ENCODE results near the gene CGN.
"Not testable (repeated sequence)": the region's sequence is repeated elsewhere in the genome, so short reads cannot be mapped to it uniquely, and the experiment has no call there.

The CGN gene

GRCh38 chr1:151501474-151501873 is 9.7 kb upstream of the CGN start:
- no peak for DNase-seq

GRCh38 chr1:151502035-151502700 is 9.0 kb upstream of the CGN start:
- DNase-seq = no peak

GRCh38 chr1:151502859-151503780 is 8.1 kb upstream of the CGN start:
- no peak for DNase-seq

GRCh38 chr1:151504252-151504651 is 6.9 kb upstream of the CGN start:
- DNase-seq = no peak

GRCh38 chr1:151504759-151505158 is 6.4 kb upstream of the CGN start:
- DNase-seq = no peak

GRCh38 chr1:151508833-151509232 is 2.4 kb upstream of the CGN start:
- no peak for DNase-seq

GRCh38 chr1:151509350-151510019 is 1.7 kb upstream of the CGN start:
- DNase-seq = no peak

GRCh38 chr1:151510020-151510405 is 1.2 kb upstream of the CGN start:
- DNase-seq = no peak

- DNase-seq = no peak
Observed at GRCh38 chr1:151510614-151510956, 602 bp upstream of the CGN start.

GRCh38 chr1:151511636-151512215 is 539 bp downstream of the CGN start:
- peak; percentile 43 for DNase-seq

- DNase-seq = no peak
Observed at GRCh38 chr1:151512326-151512725, 1.1 kb downstream of the CGN start.

GRCh38 chr1:151512801-151513625 is 1.8 kb downstream of the CGN start:
- DNase-seq = no peak

- DNase-seq = no peak
Observed at GRCh38 chr1:151513626-151514121, 2.5 kb downstream of the CGN start.

- DNase-seq = no peak
Observed at GRCh38 chr1:151514366-151514765, 3.2 kb downstream of the CGN start.

- no peak for DNase-seq
Observed at GRCh38 chr1:151515265-151515664, 4.1 kb downstream of the CGN start.

- no peak for DNase-seq
Observed at GRCh38 chr1:151516031-151516511, 4.9 kb downstream of the CGN start.

GRCh38 chr1:151518431-151518830 is 7.2 kb downstream of the CGN start:
- no peak for DNase-seq

GRCh38 chr1:151518936-151519335 is 7.7 kb downstream of the CGN start:
- no peak for DNase-seq

- DNase-seq = no peak
Observed at GRCh38 chr1:151519667-151520066, 8.5 kb downstream of the CGN start.

- no peak for DNase-seq
Observed at GRCh38 chr1:151520359-151520758, 9.2 kb downstream of the CGN start.

GRCh38 chr1:151522427-151522826 is 11.2 kb downstream of the CGN start:
- DNase-seq = not testable (repeated sequence)

- no peak for DNase-seq
Observed at GRCh38 chr1:151523326-151523725, 12.1 kb downstream of the CGN start.

Measured in NCI-H1092 (cell line).